TTC549 (cell line): Measurements from ENCODE around the gene HM13.
"Not testable (repeated sequence)": the region's sequence is repeated elsewhere in the genome, so short reads cannot be mapped to it uniquely, and the experiment has no call there.

Source experiments
- FAIRE-seq: peaks from 2 replicates; lab custom pipeline; 2012; peaks lifted over from hg19 to GRCh38; lab: Jason Lieb, UNC

HM13 gene

GRCh38 chr20:31502884-31503673, 11.2 kb upstream of the HM13 start:
- FAIRE-seq, result not testable (repeated sequence)

GRCh38 chr20:31505903-31506302, 8.3 kb upstream of the HM13 start:
- FAIRE-seq, result no peak

GRCh38 chr20:31508517-31509244, 5.6 kb upstream of the HM13 start:
- FAIRE-seq, result no peak

- FAIRE-seq, result no peak
These were observed 981 bp downstream of the HM13 start for GRCh38 chr20:31515072-31515774.

GRCh38 chr20:31515775-31516107, 1.5 kb downstream of the HM13 start:
- FAIRE-seq, result no peak

GRCh38 chr20:31516166-31516565, 1.9 kb downstream of the HM13 start:
- no peak for FAIRE-seq

- no peak for FAIRE-seq
These were observed 2.4 kb downstream of the HM13 start for GRCh38 chr20:31516651-31517050.

GRCh38 chr20:31517373-31517772, 3.1 kb downstream of the HM13 start:
- no peak for FAIRE-seq

GRCh38 chr20:31521267-31521666, 7.0 kb downstream of the HM13 start:
- FAIRE-seq, result not testable (repeated sequence)

- FAIRE-seq, result no peak
These were observed 8.5 kb downstream of the HM13 start for GRCh38 chr20:31522731-31523130.

GRCh38 chr20:31523361-31524283, 9.4 kb downstream of the HM13 start:
- FAIRE-seq, result no peak

- no peak for FAIRE-seq
These were observed 13.0 kb downstream of the HM13 start for GRCh38 chr20:31527266-31527665.

- no peak for FAIRE-seq
These were observed 21.1 kb downstream of the HM13 start for GRCh38 chr20:31535298-31535697.

- FAIRE-seq, result no peak
These were observed 22.3 kb downstream of the HM13 start for GRCh38 chr20:31536575-31536974.

- FAIRE-seq, result no peak
These were observed 23.1 kb downstream of the HM13 start for GRCh38 chr20:31537116-31537871.

GRCh38 chr20:31537890-31538289, 23.6 kb downstream of the HM13 start:
- FAIRE-seq, result no peak

- FAIRE-seq, result no peak
These were observed 24.1 kb downstream of the HM13 start for GRCh38 chr20:31538326-31538725.

- FAIRE-seq, result not testable (repeated sequence)
These were observed 25.4 kb downstream of the HM13 start for GRCh38 chr20:31539636-31540035.

- no peak for FAIRE-seq
These were observed 26.2 kb downstream of the HM13 start for GRCh38 chr20:31540406-31540805.

GRCh38 chr20:31542201-31542842, 28.1 kb downstream of the HM13 start:
- FAIRE-seq, result no peak

GRCh38 chr20:31542963-31543362, 28.7 kb downstream of the HM13 start:
- no peak for FAIRE-seq
